IMR-90 (cell line): Measurements from ENCODE around the gene CFAP299. TPM values are rescaled to one million over a fixed set of nuclear protein-coding genes. Genes with fewer than 3 reads are reported as not detected.

ENCODE experiments used
- ATAC-seq: fragments of 200-7000 bp; cut with Tn5 transposase; 2 replicates; pipeline ENCODE4 v1.9.1; 2020; ENCODE audit warnings: low read depth, mild to moderate bottlenecking, moderate library complexity
- BruUV-seq: library from RNA; stranded (reverse); fragments of 400-500 nt; replicated peaks from 2 replicates; lab custom pipeline; 2021; lab: Mats Ljungman, UMichigan
- CTCF ChIA-PET: fragments of 300-600 bp; formaldehyde crosslinking; extraction: SDS; loops from one replicate; lab custom pipeline; 2021; ENCODE audit warnings: antibody characterized with exemption; lab: Yijun Ruan, JAX
- POLR2A ChIA-PET: fragments of 300-600 bp; sonication (Branson Sonifier 250); formaldehyde crosslinking; loops from one replicate; lab custom pipeline; 2022; ENCODE audit warnings: antibody characterized with exemption; ENCODE audit not compliant: unreplicated experiment; lab: Charles Lee
- DNase-seq: peaks from one replicate; pipeline ENCODE4 v3.0.0; 2013
- H2AFZ ChIP-seq: replicated peaks from 2 replicates; pipeline ENCODE3; 2013; ENCODE audit warnings: low read length, mild to moderate bottlenecking; ENCODE audit not compliant: poor library complexity
- H2AK5ac ChIP-seq: 2 replicates; pipeline ENCODE4 v1.6.1; 2013; ENCODE audit warnings: low read depth, low read length, inconsistent platforms
- H2AK9ac ChIP-seq: replicated peaks from 2 replicates; pipeline ENCODE3; 2013; ENCODE audit warnings: mild to moderate bottlenecking, low read depth, low read length, moderate library complexity; ENCODE audit not compliant: poor library complexity
- H2BK120ac ChIP-seq: 2 replicates; pipeline ENCODE4 v1.6.1; 2013; ENCODE audit warnings: low read depth, low read length, inconsistent platforms
- H2BK15ac ChIP-seq: 3 replicates; pipeline ENCODE4 v1.6.1; 2013; ENCODE audit warnings: low read depth, low read length, inconsistent platforms
- H2BK20ac ChIP-seq: 2 replicates; pipeline ENCODE4 v1.6.1; 2013; ENCODE audit warnings: low read depth, mild to moderate bottlenecking, inconsistent platforms, low read length, moderate library complexity
- H2BK5ac ChIP-seq: 2 replicates; pipeline ENCODE4 v1.6.1; 2013; ENCODE audit warnings: mild to moderate bottlenecking, low read depth, low read length, inconsistent platforms; ENCODE audit not compliant: poor library complexity, severe bottlenecking
- H3K14ac ChIP-seq: replicated peaks from 2 replicates; pipeline ENCODE4 v1.6.1; 2013; ENCODE audit warnings: low read depth, low read length, inconsistent platforms
- H3K18ac ChIP-seq: 2 replicates; pipeline ENCODE4 v1.6.1; 2013; ENCODE audit warnings: low read depth, low read length, control low read depth
- H3K23ac ChIP-seq: 2 replicates; pipeline ENCODE4 v1.6.1; 2013; ENCODE audit warnings: low read depth, low read length, inconsistent platforms
- H3K27ac ChIP-seq: 2 replicates; pipeline ENCODE4 v1.5.1; 2013; ENCODE audit warnings: mild to moderate bottlenecking, control low read depth, low read length; ENCODE audit not compliant: insufficient read depth
- H3K27me3 ChIP-seq: 2 replicates; pipeline ENCODE4 v1.6.1; 2013; ENCODE audit warnings: low read length; ENCODE audit not compliant: control insufficient read depth, insufficient read depth
- H3K36me3 ChIP-seq: 2 replicates; pipeline ENCODE4 v1.6.1; 2013; ENCODE audit warnings: low read length, mixed read lengths; ENCODE audit not compliant: control insufficient read depth, insufficient read depth
- H3K4ac ChIP-seq: 2 replicates; pipeline ENCODE4 v1.6.1; 2013; ENCODE audit warnings: low read depth, low read length, inconsistent platforms
- H3K4me1 ChIP-seq: 2 replicates; pipeline ENCODE4 v1.6.1; 2013; ENCODE audit warnings: low read length, mixed read lengths; ENCODE audit not compliant: control insufficient read depth, insufficient read depth
- H3K4me2 ChIP-seq: 2 replicates; pipeline ENCODE4 v1.6.1; 2013; ENCODE audit warnings: low read depth, mild to moderate bottlenecking, control low read depth, low read length, moderate library complexity
- H3K4me3 ChIP-seq: 2 replicates; pipeline ENCODE4 v1.5.1; 2013; ENCODE audit warnings: low read depth, mild to moderate bottlenecking, control low read depth, low read length, moderate library complexity; ENCODE audit not compliant: insufficient read depth
- H3K56ac ChIP-seq: 2 replicates; pipeline ENCODE4 v1.6.1; 2013; ENCODE audit warnings: low read length, inconsistent platforms; ENCODE audit not compliant: insufficient read depth; ENCODE audit errors: extremely low read depth
- H3K79me1 ChIP-seq, 2 experiments: 2 replicates each; pipeline ENCODE4 v1.6.1; 2013; ENCODE audit warnings: low read length in 2 of 2, inconsistent platforms in 1 of 2, low read depth in 1 of 2
- H3K9ac ChIP-seq: 2 replicates; pipeline ENCODE4 v1.6.1; 2013; ENCODE audit warnings: low read depth, low read length, control low read depth
- H3K9me1 ChIP-seq: 2 replicates; pipeline ENCODE4 v1.6.1; 2013; ENCODE audit warnings: low read length, inconsistent platforms; ENCODE audit not compliant: insufficient read depth
- H3K9me3 ChIP-seq: 2 replicates; pipeline ENCODE4 v1.6.1; 2013; ENCODE audit warnings: low read length; ENCODE audit not compliant: control insufficient read depth, insufficient read depth
- H4K20me1 ChIP-seq: 2 replicates; pipeline ENCODE4 v1.6.1; 2013; ENCODE audit warnings: low read length, inconsistent platforms; ENCODE audit not compliant: insufficient read depth
- H4K5ac ChIP-seq: 2 replicates; pipeline ENCODE4 v1.6.1; 2013; ENCODE audit warnings: mild to moderate bottlenecking, low read depth, low read length, control low read depth
- H4K8ac ChIP-seq, 2 experiments: 2 replicates each; pipeline ENCODE4 v1.6.1; 2013; ENCODE audit warnings: low read depth in 2 of 2, low read length in 2 of 2, control low read depth in 1 of 2, inconsistent platforms in 1 of 2
- H4K91ac ChIP-seq: 2 replicates; pipeline ENCODE4 v1.6.1; 2013; ENCODE audit warnings: low read depth, low read length, inconsistent platforms; ENCODE audit not compliant: insufficient read depth
- BHLHE40 ChIP-seq: fragments of 150-350 bp; IDR thresholded peaks from 2 replicates; pipeline ENCODE4 v1.6.1; 2016; ENCODE audit warnings: mild to moderate bottlenecking, low read depth, low read length
- CEBPB ChIP-seq: IDR thresholded peaks from 2 replicates; pipeline ENCODE4 v1.6.1; 2012; ENCODE audit warnings: low read depth, low read length, improper control_type of control experiment
- CHD1 ChIP-seq: IDR thresholded peaks from 2 replicates; pipeline ENCODE4 v1.6.1; 2012; ENCODE audit warnings: low read depth, low read length, improper control_type of control experiment
- ELK1 ChIP-seq: fragments of 150-350 bp; IDR thresholded peaks from 2 replicates; pipeline ENCODE4 v1.6.1; 2016; ENCODE audit warnings: low read depth, mild to moderate bottlenecking, low read length, moderate library complexity, borderline replicate concordance
- FOS ChIP-seq: fragments of 150-350 bp; IDR thresholded peaks from 2 replicates; pipeline ENCODE4 v1.6.1; 2016; ENCODE audit warnings: low read depth, low read length
- MAFK ChIP-seq: IDR thresholded peaks from 2 replicates; pipeline ENCODE4 v1.6.1; 2012; ENCODE audit warnings: low read depth, low read length, improper control_type of control experiment
- MAZ ChIP-seq: IDR thresholded peaks from 2 replicates; pipeline ENCODE4 v1.6.1; 2012; ENCODE audit warnings: low read depth, mild to moderate bottlenecking, low read length, improper control_type of control experiment, moderate library complexity, borderline replicate concordance
- MXI1 ChIP-seq: IDR thresholded peaks from 2 replicates; pipeline ENCODE4 v1.6.1; 2012; ENCODE audit warnings: low read depth, mild to moderate bottlenecking, low read length, moderate library complexity, borderline replicate concordance
- NFE2L2 ChIP-seq: fragments of 150-350 bp; IDR thresholded peaks from 2 replicates; pipeline ENCODE4 v1.6.1; 2016; ENCODE audit warnings: low read depth, mild to moderate bottlenecking, low read length
- POLR2A ChIP-seq: IDR thresholded peaks from 2 replicates; pipeline ENCODE4 v1.6.1; 2012; ENCODE audit warnings: mild to moderate bottlenecking, low read depth, low read length
- RAD21 ChIP-seq: IDR thresholded peaks from 2 replicates; pipeline ENCODE4 v1.6.1; 2012; ENCODE audit warnings: low read length, improper control_type of control experiment
- RCOR1 ChIP-seq: IDR thresholded peaks from 2 replicates; pipeline ENCODE4 v1.6.1; 2012; ENCODE audit warnings: mild to moderate bottlenecking, low read length, improper control_type of control experiment; ENCODE audit not compliant: insufficient replicate concordance
- RFX5 ChIP-seq: IDR thresholded peaks from 2 replicates; pipeline ENCODE4 v1.8.0; 2012; ENCODE audit warnings: low read depth, mild to moderate bottlenecking, low read length, moderate library complexity
- WGBS, 2 experiments: methylation state at CpG; one replicate each; pipeline versions ENCODE4 v1.1.5 to v1.1.7; 2013; ENCODE audit warnings: missing lambda C conversion rate in 2 of 2; ENCODE audit not compliant: insufficient read length in 1 of 2; ENCODE audit errors: extremely low coverage in 2 of 2; 5-methylcytosine and 5-hydroxymethylcytosine counted together
- dilution Hi-C: fragments of 300-500 bp; cut with HindIII; formaldehyde crosslinking; loops from one replicate; pipeline ENCODE4 v1.14.3; 2018; ENCODE audit warnings: low sequenced_read_pairs; ENCODE audit not compliant: unreplicated experiment
- in situ Hi-C: fragments of 300-500 bp; cut with MboI; formaldehyde crosslinking; loops from 3 replicates; pipeline ENCODE4 v1.14.3; 2019; ENCODE audit warnings: low sequenced_read_pairs, inconsistent platforms, mixed read lengths
- intact Hi-C: fragments of 100-400 bp; cut with micrococcal nuclease; formaldehyde crosslinking; loops from 2 replicates; pipeline ENCODE4 v1.10.0; 2022
- polyA plus RNA-seq, 3 experiments: library from polyadenylated mRNA; depleted of rRNA; stranded (reverse); fragments of >200 nt; gene quantifications; 2 replicates each; pipeline ENCODE4 v1.2.3, GENCODE V29; 2012; ENCODE audit warnings: low replicate concordance in 1 of 3
- total RNA-seq: library from RNA; depleted of rRNA; stranded (reverse); fragments of >200 nt; gene quantifications from 2 replicates; pipeline ENCODE4 v1.2.3, GENCODE V29; 2012

The CFAP299 gene
- total and polyA plus RNA-seq, 2 of the 4 experiments (the other 2 are of a cell fraction): 1.0 to 1.1 TPM

DNA sequence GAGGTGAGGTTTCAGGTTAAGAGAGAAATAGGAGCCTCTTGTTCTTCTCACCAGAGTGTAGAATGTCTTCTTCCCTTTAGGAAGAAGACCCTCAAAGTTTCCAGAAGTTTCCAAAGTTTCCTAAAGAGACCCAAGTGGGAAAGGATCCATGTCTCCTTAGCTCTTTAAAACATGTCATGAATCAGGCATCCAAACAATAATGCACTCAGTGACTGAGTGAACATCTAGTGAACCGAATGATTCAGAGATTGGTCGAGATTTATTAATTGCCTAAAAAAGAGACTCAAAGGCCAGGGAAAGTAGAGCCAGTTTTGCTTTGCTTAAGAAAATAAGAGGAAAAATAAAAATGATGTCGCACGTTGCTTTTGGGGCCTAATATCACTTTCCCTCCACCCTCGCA is 39.7 kb upstream of the CFAP299 start:
- Histone ChIP-seq H3K4me2 (peak overlapping the region; percentile 26), H4K8ac (no peak overlapping the region; a peak in 1 of 4 replicates), H4K91ac (no peak overlapping the region), H3K27ac (no peak overlapping the region), H2AK9ac (no peak overlapping the region), H3K23ac (no peak overlapping the region), H3K4me3 (no peak overlapping the region), H3K79me1 (peaks cover 3 to 37% of the 10 kb centered on the region in 2 experiments; a peak in 2 of 4 replicates), H3K14ac (no peak overlapping the region), H3K18ac (no peak overlapping the region; the same call in 1 of the 2 replicates), H3K9me3 (no peaks in the 10 kb centered on the region), H2BK20ac (no peak overlapping the region), H3K36me3 (no peaks in the 10 kb centered on the region), H2BK15ac (no peak overlapping the region), H3K27me3 (no peaks in the 10 kb centered on the region), H3K56ac (no peak overlapping the region), H4K20me1 (peaks cover 6% of the 10 kb centered on the region; the same call in 1 of the 2 replicates), H3K4me1 (peaks cover 10% of the 10 kb centered on the region), H2BK5ac (peak overlapping the region; percentile 60), H4K5ac (no peak overlapping the region), H2BK120ac (no peak overlapping the region), H2AFZ (no peak overlapping the region), H3K9ac (no peak overlapping the region), H3K9me1 (peaks cover 4% of the 10 kb centered on the region), H2AK5ac (no peak overlapping the region), H3K4ac (no peak overlapping the region)
- dilution Hi-C loops: no loop called here
- ChIA-PET CTCF (interaction anchor here (1.5 kb wide), 1 partner anchor 29 kb away, joined by 3 read pairs; the partner anchor contains the start of gene FGF5), POLR2A (no interaction called here)
- intact Hi-C loops: no loop called here
- DNase-seq (peak; percentile 60), ATAC-seq (peak; percentile 40)
- BruUV-seq: no TSS peak
- in situ Hi-C loops: no loop called here
- WGBS, 2 experiments: no CpG with 5 or more reads among the region's 5 CpGs
- TF ChIP-seq NFE2L2: no peak
- TF ChIP-seq MAZ: no peak
- TF ChIP-seq BHLHE40: no peak
- TF ChIP-seq CEBPB: no peak
- TF ChIP-seq MXI1: no peak
- TF ChIP-seq ELK1: no peak
- no peak for TF ChIP-seq CHD1
- no peak for TF ChIP-seq POLR2A
- TF ChIP-seq MAFK: no peak
- TF ChIP-seq RCOR1: no peak
- no peak for TF ChIP-seq RAD21
- no peak for TF ChIP-seq FOS
- no peak for TF ChIP-seq RFX5
